ENCODE measurements around the gene C8G.

C8G gene

GRCh38 chr9:136942112-136942880 lies 2.7 kb upstream of the C8G start:
- DNase-seq: no peak

DNA sequence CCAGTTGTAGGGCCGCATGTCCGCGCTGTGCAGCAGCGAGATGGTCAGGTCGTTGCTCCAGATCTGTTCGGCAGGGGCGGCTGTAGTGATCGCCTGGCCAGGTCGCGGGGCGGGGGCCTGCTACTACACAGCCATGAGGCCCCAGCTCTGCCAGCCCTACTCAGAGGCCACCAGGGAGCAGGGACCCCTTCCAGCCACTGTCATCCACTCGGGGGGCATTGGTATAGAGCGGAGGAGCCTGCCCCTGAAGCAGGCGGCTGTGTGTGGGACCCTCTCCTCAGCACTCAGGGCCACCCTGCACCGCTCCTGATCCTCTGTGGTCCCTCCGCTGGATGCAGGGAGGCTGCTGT lies 2.2 kb upstream of the C8G start:
- DNase-seq: no peak

DNA sequence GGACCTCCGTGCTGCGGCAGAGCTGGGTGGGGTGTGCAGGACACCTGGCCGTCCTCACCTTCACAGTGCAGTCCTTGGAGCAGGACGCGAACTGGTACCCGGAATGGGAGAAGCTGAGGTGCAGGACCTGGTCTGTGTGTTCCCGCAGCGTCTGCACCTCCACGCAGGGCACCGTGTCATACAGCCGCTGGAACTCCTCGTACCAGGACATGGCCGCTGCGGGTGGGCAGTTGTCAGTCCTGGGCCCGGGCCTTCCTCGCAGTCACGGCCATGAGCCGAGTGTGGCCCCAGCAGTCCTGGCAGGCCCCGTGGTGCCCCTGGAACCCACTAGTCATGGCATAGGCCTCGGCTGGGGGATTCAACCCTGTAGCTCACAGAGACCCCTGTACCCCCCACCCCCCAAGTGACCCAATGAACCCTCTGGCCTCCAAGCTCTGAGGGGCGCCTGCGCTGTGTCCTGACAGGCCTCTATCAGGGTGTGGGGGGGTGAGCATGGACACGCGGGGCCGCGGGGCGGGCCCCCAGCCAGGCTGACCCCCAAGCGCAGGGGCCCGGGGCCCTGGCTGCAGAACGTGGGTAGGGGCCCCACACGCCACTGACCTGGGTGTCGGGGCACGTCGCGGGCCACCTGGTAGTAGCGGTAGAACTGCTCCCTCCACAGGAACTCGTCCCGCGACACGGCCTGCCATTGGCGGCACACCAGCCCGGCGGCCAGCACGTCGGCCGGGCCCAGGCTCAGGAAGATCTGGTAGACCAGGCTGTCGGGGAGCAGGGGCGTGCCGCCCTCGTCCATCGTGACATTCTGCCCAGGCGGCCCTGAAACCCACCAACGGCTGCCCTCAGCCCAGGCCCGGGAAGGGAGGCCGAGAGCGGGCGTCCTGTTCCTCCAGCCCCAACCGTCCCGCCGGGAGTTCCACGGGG lies 1.5 kb upstream of the C8G start:
- no peak for DNase-seq

GRCh38 chr9:136944212-136944518 lies 878 bp upstream of the C8G start:
- no peak for DNase-seq

- no peak for DNase-seq
These were observed 537 bp downstream of the C8G start for GRCh38 chr9:136945333-136946227.

- DNase-seq: no peak
These were observed 1.4 kb downstream of the C8G start for GRCh38 chr9:136946228-136947027.

DNA sequence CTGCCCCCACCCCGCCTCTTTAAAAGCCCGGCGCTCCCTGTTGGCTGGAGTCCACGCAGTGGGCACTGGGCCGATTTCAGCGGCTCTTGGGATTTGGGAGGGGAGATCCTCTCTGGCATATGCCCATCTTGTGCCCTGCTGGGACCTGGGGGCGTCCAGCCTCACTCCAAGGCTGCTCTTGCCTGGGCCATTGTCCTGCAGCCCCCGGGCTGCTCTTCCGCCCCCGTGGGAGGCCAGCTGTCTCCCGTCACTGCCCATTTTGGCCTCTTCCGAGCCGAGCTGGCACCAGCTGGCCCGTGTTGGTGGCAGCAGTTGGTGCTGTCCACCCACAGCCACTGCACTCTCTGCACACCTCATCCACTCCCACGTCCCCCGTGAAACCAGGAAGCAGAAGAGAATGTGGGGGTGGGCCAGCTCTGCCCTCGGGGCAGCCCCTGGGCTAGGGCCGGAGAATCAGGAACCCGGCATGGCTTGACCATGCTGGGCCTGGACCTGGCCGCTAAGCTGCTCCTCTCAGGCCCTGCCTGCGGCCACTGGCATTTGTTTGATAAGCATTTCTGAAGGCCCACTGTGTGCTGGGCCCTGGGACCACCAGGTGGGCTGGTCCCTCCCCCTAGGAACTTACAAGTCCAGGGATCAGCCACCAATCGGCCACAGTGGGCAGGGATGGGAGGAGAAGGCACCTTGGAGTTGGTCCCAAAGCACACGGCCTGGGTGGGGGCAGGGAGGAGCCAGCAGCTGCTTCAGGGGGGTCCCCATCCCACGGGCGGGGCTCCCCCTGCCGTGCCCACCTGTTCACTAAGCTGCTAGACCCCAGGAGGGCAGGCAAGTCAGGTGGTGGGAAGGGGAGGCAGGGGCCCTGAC lies 2.2 kb downstream of the C8G start:
- DNase-seq: no peak

GRCh38 chr9:136947955-136948510 lies 3.0 kb downstream of the C8G start:
- DNase-seq: no peak

GRCh38 chr9:136949239-136949816 lies 4.3 kb downstream of the C8G start:
- DNase-seq: no peak

DNA sequence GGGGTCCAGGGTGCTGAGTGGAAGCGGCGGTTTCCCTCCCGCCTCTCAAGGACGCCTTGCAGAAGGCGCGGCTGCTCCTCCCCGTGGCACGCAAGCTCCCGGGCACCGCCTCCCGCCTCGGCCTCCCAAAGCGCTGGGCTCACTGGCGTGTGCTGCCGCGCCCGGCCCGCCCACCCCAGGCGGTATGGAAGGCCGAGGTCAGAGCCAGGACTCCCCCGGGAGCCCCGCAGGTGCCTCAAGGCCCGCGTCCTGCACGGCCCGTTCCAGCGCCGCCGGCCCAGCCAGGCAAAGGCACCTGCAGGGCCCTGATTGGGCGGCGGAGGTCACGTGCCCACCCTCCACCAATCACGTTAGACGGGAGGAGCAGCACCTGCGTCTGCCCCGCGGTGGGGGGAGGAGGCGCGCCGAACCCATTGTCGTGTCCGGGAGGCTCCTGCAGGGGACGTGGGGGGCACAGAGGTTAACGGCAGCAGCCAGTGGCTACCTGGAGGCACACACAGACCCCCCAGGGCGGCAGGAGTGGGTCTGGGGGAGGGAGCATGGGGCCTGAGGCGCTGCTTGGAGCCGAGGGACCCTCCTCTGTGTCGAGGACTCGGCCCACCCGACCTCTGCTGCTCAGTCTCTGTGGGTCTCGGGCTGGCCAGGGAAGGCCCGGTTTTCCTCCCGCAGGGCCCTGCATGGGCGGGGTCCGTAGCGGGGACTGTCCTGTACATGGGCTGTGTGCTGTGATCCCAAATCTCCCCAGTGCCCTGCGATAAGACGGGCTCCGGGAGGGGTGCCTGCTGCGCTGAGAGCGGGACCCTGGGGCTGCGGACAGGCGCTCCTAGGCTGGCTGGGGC lies 5.0 kb downstream of the C8G start:
- DNase-seq: peak; percentile 70

GRCh38 chr9:136950656-136951276 lies 5.7 kb downstream of the C8G start:
- DNase-seq: no peak

- DNase-seq: no peak
These were observed 6.7 kb downstream of the C8G start, which contains the start of gene LCN12 for GRCh38 chr9:136951541-136952320. Gene LCN12, plus strand, starts transcription at chr9:136952273. Its CDS starts 55 bp downstream, at chr9:136952328.

- DNase-seq: no peak
These were observed 7.3 kb downstream of the C8G start for GRCh38 chr9:136952321-136952850.

GRCh38 chr9:136952876-136953770 lies 8.1 kb downstream of the C8G start:
- DNase-seq: no peak

DNA sequence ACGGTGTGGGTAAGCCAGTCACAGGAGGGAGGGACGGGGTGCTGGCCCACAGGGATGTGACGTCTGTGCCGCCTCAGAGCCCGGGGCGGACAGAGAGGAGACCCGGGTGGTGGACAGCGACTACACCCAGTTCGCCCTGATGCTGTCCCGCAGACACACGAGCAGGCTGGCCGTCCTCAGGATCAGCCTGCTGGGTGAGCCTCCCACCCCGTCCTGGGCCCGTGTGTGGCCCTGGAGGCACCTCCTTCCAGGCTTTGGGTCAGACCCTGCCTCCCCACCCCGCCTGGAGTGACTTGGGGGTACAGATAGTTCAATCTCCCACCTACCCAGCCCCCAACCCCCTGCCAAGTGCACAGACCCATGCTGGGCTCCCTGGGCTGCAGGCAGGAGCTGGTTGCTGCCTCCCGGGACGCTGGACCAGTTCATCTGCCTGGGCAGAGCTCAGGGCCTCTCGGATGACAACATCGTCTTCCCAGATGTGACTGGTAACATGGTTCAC lies 8.8 kb downstream of the C8G start:
- DNase-seq: no peak

- no peak for DNase-seq
These were observed 9.4 kb downstream of the C8G start for GRCh38 chr9:136954270-136955083.
